WTC11 (cell line): ENCODE results near the gene MTUS2.

Source experiments
- SP1 ChIP-seq: sonication (generic); formaldehyde crosslinking; conservative IDR thresholded peaks from 2 replicates; pipeline ENCODE4 v1.8.1; 2022; ENCODE audit warnings: missing genetic modification reagents
- TF ChIP-seq, protein P1 (sequence below): fragments of 200-600 bp; IDR thresholded peaks from 2 replicates; pipeline ENCODE4 v1.8.0; 2022; ENCODE audit warnings: antibody characterized with exemption
- TF ChIP-seq, protein P2 (sequence below): fragments of 250-450 bp; sonication (Bioruptor Pico); IDR thresholded peaks from 2 replicates; pipeline ENCODE4 v1.9.0; 2021; ENCODE audit warnings: mild to moderate bottlenecking

DNA sequence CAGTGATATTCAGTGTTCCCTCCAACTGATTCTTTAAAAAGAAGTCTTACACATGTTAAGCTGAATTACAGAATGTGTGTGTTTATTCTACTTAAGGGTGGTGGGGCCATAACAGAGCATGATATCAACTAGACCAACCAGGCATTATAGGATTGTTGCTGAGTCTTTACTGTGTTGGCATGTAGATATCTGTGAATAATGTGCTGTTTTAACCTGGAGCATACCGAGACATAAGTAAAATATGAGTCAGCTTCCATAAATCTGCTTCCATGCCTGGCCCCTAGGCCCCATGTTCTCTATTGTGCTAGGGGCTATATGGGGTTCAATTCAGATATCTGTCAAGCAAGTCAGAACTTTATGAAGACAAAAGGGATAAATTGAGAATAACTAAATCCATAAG, 295.7 kb downstream of the MTUS2 start:
- TF ChIP-seq, protein P1, sequence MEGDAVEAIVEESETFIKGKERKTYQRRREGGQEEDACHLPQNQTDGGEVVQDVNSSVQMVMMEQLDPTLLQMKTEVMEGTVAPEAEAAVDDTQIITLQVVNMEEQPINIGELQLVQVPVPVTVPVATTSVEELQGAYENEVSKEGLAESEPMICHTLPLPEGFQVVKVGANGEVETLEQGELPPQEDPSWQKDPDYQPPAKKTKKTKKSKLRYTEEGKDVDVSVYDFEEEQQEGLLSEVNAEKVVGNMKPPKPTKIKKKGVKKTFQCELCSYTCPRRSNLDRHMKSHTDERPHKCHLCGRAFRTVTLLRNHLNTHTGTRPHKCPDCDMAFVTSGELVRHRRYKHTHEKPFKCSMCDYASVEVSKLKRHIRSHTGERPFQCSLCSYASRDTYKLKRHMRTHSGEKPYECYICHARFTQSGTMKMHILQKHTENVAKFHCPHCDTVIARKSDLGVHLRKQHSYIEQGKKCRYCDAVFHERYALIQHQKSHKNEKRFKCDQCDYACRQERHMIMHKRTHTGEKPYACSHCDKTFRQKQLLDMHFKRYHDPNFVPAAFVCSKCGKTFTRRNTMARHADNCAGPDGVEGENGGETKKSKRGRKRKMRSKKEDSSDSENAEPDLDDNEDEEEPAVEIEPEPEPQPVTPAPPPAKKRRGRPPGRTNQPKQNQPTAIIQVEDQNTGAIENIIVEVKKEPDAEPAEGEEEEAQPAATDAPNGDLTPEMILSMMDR: no peak
- TF ChIP-seq, protein P2, sequence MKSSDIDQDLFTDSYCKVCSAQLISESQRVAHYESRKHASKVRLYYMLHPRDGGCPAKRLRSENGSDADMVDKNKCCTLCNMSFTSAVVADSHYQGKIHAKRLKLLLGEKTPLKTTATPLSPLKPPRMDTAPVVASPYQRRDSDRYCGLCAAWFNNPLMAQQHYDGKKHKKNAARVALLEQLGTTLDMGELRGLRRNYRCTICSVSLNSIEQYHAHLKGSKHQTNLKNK: no peak
- TF ChIP-seq SP1 (CRISPR knock-in tag): no peak
